ENCODE data around the gene SLC4A1AP. TPM values are rescaled to one million over a fixed set of nuclear protein-coding genes. Genes with fewer than 3 reads are reported as not detected.
"Not testable (repeated sequence)": the region's sequence is repeated elsewhere in the genome, so short reads cannot be mapped to it uniquely, and the experiment has no call there.

The SLC4A1AP gene
- total RNA-seq, 1 donor from 2014 or later, result 20.5 TPM

- H3K4me3 Mint-ChIP-seq (ENCODE audit: unreplicated experiment), result no peak overlapping the region
These were observed 40.7 kb upstream of the SLC4A1AP start for GRCh38 chr2:27622921-27623384.

GRCh38 chr2:27624943-27625342, 38.7 kb upstream of the SLC4A1AP start:
- no peak overlapping the region for H3K4me3 Mint-ChIP-seq (ENCODE audit: unreplicated experiment)
- no peak for DNase-seq (ENCODE audit: extremely low spot score, unreplicated experiment)
- peaks cover 34% of the 10 kb centered on the region for H3K4me1 Mint-ChIP-seq (ENCODE audit: unreplicated experiment)
- H3K27me3 Mint-ChIP-seq (ENCODE audit: unreplicated experiment), result no peaks in the 10 kb centered on the region
- no peak overlapping the region for H3K27ac Mint-ChIP-seq (ENCODE audit: unreplicated experiment)
- H3K9me3 Mint-ChIP-seq (ENCODE audit: unreplicated experiment), result no peaks in the 10 kb centered on the region
- TF ChIP-seq CTCF (IDR thresholded peaks at IDR 0.05), result no peak
- H3K36me3 Mint-ChIP-seq (ENCODE audit: unreplicated experiment), result peaks cover 37% of the 10 kb centered on the region

More at GRCh38 chr2:27622921-27623384, 40.7 kb upstream of the SLC4A1AP start:
- Mint-ChIP-seq H3K27ac (ENCODE audit: unreplicated experiment) (peak overlapping the region; percentile 68), H3K9me3 (ENCODE audit: unreplicated experiment) (no peaks in the 10 kb centered on the region), H3K36me3 (ENCODE audit: unreplicated experiment) (peaks cover 51% of the 10 kb centered on the region), H3K27me3 (ENCODE audit: unreplicated experiment) (no peaks in the 10 kb centered on the region), H3K4me1 (ENCODE audit: unreplicated experiment) (peaks cover 30% of the 10 kb centered on the region)
- TF ChIP-seq CTCF (IDR thresholded peaks at IDR 0.05), result no peak
- no peak for DNase-seq (ENCODE audit: extremely low spot score, unreplicated experiment)

GRCh38 chr2:27626323-27626722, 37.4 kb upstream of the SLC4A1AP start:
- DNase-seq (ENCODE audit: extremely low spot score, unreplicated experiment); H3K9me3 Mint-ChIP-seq (ENCODE audit: unreplicated experiment); H3K4me3 Mint-ChIP-seq (ENCODE audit: unreplicated experiment); H3K27me3 Mint-ChIP-seq (ENCODE audit: unreplicated experiment); H3K27ac Mint-ChIP-seq (ENCODE audit: unreplicated experiment): not testable (repeated sequence)
- Mint-ChIP-seq H3K36me3 (ENCODE audit: unreplicated experiment) (peaks cover 35% of the 10 kb centered on the region), H3K4me1 (ENCODE audit: unreplicated experiment) (peaks cover 40% of the 10 kb centered on the region)

GRCh38 chr2:27626921-27627320, 36.8 kb upstream of the SLC4A1AP start:
- Mint-ChIP-seq H3K27ac (ENCODE audit: unreplicated experiment) (peak overlapping the region; percentile 32), H3K36me3 (ENCODE audit: unreplicated experiment) (peaks cover 32% of the 10 kb centered on the region), H3K4me1 (ENCODE audit: unreplicated experiment) (peaks cover 38% of the 10 kb centered on the region)
- not testable (repeated sequence) for DNase-seq (ENCODE audit: extremely low spot score, unreplicated experiment); H3K27me3 Mint-ChIP-seq (ENCODE audit: unreplicated experiment); H3K4me3 Mint-ChIP-seq (ENCODE audit: unreplicated experiment); H3K9me3 Mint-ChIP-seq (ENCODE audit: unreplicated experiment)

GRCh38 chr2:27627963-27628766, 35.5 kb upstream of the SLC4A1AP start:
- no peak for TF ChIP-seq CTCF (IDR thresholded peaks at IDR 0.05)
- no peak for DNase-seq (ENCODE audit: extremely low spot score, unreplicated experiment)
- no peak overlapping the region for H3K4me3 Mint-ChIP-seq (ENCODE audit: unreplicated experiment)
- H3K27me3 Mint-ChIP-seq (ENCODE audit: unreplicated experiment), result no peaks in the 10 kb centered on the region
- no peaks in the 10 kb centered on the region for H3K9me3 Mint-ChIP-seq (ENCODE audit: unreplicated experiment)
- peaks cover 26% of the 10 kb centered on the region for H3K4me1 Mint-ChIP-seq (ENCODE audit: unreplicated experiment)
- H3K27ac Mint-ChIP-seq (ENCODE audit: unreplicated experiment), result no peak overlapping the region
- H3K36me3 Mint-ChIP-seq (ENCODE audit: unreplicated experiment), result peaks cover 28% of the 10 kb centered on the region

All from osteocyte (in vitro differentiated cells).